Measurements from ENCODE around the gene SDC3.
A peak's percentile ranks its signal among the peaks of the same experiment; 100 is the strongest.
"Not testable (repeated sequence)": the region's sequence is repeated elsewhere in the genome, so short reads cannot be mapped to it uniquely, and the experiment has no call there.

The SDC3 gene, protein sequence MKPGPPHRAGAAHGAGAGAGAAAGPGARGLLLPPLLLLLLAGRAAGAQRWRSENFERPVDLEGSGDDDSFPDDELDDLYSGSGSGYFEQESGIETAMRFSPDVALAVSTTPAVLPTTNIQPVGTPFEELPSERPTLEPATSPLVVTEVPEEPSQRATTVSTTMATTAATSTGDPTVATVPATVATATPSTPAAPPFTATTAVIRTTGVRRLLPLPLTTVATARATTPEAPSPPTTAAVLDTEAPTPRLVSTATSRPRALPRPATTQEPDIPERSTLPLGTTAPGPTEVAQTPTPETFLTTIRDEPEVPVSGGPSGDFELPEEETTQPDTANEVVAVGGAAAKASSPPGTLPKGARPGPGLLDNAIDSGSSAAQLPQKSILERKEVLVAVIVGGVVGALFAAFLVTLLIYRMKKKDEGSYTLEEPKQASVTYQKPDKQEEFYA

DNA sequence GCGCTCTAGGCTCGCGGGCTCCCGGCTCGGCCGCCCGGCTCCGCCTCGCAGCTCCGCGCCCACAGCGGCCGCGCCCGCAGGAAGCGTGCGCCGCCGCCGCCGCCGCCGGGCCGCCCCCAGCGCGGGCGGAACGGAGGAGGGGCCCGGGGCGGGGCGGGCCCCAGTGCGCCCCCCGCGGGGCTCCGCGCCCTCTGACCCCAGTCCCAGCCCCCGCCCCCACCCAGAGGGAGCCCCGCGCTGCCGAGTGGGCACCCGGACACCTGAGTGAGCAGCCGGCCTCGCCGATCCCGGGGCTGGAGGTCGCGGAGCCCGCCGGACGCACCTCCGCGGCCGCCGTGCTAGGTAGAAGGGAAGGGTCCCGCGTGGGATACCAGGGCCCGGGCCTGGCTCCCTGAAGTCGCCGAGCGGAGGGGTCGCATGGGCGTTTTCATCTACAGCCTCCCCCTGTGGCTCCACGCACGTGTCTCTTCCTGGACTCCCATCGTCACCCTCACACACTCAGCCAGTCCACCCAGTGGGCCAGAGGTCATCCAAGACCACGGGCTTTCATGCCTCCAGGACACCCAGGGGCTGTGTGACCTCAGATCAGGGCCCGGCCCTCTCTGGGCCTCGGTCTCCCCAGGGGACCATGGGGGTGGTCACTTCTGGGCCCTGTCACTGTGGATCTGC is at the start of gene SDC3:
TSS of gene SDC3 (minus strand) at position 63 of the 669 bp plus-strand sequence. CDS start 172 bp downstream, outside the sequence.
- no peak for TF ChIP-seq Cebpa-rat (IDR thresholded peaks at IDR 0.05)
- H3K4me1 ChIP-seq, result peaks cover 47 to 89% (median 59%) of the 10 kb centered on the region in 10 experiments
- no peaks in the 10 kb centered on the region for H3K9me3 ChIP-seq (replicated peaks in 1 of 11)
- peak within 1 kb of the TSS; percentile 45 to 99 (median 94) for H3K4me2 ChIP-seq
- peaks cover 39 to 75% (median 72%) of the 10 kb centered on the region in 11 experiments for H3K27me3 ChIP-seq
- peak within 1 kb of the TSS in 9 of 10 experiments; percentile 21 to 86 (median 58); a peak in 15 of 20 replicates for H3K4me3 ChIP-seq
- H4K20me1 ChIP-seq, result peaks cover 27 to 72% (median 41%) of the 10 kb centered on the region in 11 experiments
- H3K9ac ChIP-seq, result peak within 1 kb of the TSS in 5 of 11 experiments; percentile 53 to 91 (median 76); a peak in 10 of 22 replicates
- peaks cover 0 to 7% (median 0%) of the 10 kb centered on the region in 11 experiments; a peak in 1 of 22 replicates for H3K36me3 ChIP-seq
- H3K27ac ChIP-seq, result peak within 1 kb of the TSS in 5 of 11 experiments; percentile 42 to 96 (median 76); a peak in 10 of 22 replicates

DNA sequence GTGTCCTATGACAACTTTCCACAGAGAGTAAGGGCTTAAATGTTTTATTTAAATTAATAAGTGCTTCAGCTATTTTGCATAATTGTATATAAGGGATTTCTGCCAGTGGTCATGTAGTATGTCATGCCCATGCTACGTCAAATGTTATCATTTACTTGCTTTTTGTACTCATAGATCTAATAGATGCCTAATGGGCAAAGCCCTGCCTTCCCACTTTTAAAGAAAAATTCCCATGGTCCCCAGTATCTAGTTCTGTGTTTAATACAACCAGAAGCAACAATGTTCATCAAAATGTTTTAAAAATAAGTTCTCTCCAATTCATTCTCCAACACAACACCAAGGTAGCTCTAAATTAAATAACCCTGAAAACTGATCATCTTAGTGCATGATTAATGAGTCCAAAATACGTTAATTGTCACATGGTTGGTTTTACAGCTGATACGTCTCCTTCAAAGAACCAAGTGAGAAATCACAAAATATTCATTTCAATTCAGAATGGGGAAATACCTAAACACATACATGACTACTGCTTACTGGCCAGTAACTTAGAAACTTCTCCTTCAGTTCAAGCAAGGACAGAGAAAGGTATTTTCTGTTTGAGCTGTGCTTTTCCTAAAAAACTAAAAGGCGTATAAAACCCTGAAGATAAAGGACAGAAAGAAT is 49.1 kb upstream of the SDC3 start:
- Histone ChIP-seq H3K9me3 (replicated peaks in 1 of 11) (no peaks in the 10 kb centered on the region), H3K4me1 (0 out of 20 replicates have a peak, but pooled peaks cover 0 to 4% (median 0%) of the 10 kb centered on the region in 10 experiments), H3K4me3 (no peak overlapping the region), H4K20me1 (peaks cover 93 to 100% (median 100%) of the 10 kb centered on the region in 11 experiments), H3K9ac (no peak overlapping the region), H3K27ac (no peak overlapping the region), H3K4me2 (no peak overlapping the region), H3K36me3 (peaks cover 99 to 100% (median 100%) of the 10 kb centered on the region in 11 experiments), H3K27me3 (no peaks in the 10 kb centered on the region)
- no peak for TF ChIP-seq Cebpa-rat (IDR thresholded peaks at IDR 0.05)

DNA sequence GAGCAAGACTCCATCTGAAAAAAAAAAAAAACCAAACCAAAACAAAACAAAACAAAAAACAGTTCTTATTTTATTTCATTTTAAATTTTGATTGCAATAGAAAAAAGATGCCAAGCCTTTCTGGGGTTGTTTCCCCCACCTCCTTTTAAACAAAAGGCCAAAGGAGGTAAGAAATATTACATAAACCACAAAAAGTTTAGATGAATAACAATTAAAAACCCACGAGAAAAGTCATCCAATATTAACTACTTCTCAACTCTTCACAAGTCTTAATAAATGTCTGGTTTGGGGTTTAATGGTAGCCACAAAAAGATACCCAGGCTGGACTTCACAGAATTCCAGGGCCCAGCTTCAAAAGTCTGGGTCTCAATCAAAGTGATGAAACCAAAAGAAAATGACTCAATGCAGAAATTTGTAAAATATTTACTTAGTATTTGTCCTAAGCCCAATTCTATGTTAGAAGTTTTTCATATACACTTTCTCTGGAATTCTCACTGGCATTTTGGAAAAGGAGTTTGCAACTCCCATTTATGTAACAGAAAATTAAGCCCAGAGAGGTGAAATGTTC is 47.0 kb upstream of the SDC3 start:
- Histone ChIP-seq H4K20me1 (peaks cover 83 to 98% (median 96%) of the 10 kb centered on the region in 11 experiments), H3K9me3 (replicated peaks in 1 of 11) (no peaks in the 10 kb centered on the region), H3K4me2 (no peak overlapping the region), H3K36me3 (peaks cover 97 to 99% (median 98%) of the 10 kb centered on the region in 11 experiments), H3K4me1 (0 out of 20 replicates have a peak, but pooled peaks cover 0 to 4% (median 0%) of the 10 kb centered on the region in 10 experiments), H3K4me3 (no peak overlapping the region), H3K27ac (no peak overlapping the region), H3K27me3 (no peaks in the 10 kb centered on the region), H3K9ac (no peak overlapping the region)
- no peak for TF ChIP-seq Cebpa-rat (IDR thresholded peaks at IDR 0.05)

DNA sequence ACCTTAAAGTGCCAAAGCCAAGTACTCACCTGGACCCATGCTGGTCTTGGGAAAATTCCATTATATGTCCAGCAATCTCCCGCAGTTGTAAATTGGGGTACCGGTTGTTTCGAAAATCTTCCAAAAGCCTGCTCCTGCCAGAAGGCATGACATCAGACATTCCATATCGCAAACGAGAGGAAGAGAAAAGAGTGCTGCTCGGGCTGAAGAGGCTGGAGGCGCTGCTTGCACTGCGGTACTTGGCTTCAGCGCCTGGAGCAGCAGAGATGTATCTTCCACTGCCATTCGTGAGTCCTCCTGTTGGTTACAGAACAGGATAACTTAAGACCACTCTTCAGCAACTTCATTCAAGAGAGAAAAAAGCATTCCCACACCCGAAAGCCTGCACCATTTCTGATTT is 45.1 kb upstream of the SDC3 start:
- TF ChIP-seq Cebpa-rat (IDR thresholded peaks at IDR 0.05), result no peak
- H3K9ac ChIP-seq, result no peak overlapping the region
- no peak overlapping the region for H3K27ac ChIP-seq
- H3K36me3 ChIP-seq, result peaks cover 92 to 98% (median 94%) of the 10 kb centered on the region in 11 experiments
- no peaks in the 10 kb centered on the region for H3K27me3 ChIP-seq
- no peak overlapping the region for H3K4me3 ChIP-seq
- 0 out of 20 replicates have a peak, but pooled peaks cover 0 to 4% (median 0%) of the 10 kb centered on the region in 10 experiments for H3K4me1 ChIP-seq
- H3K4me2 ChIP-seq, result no peak overlapping the region
- H3K9me3 ChIP-seq (replicated peaks in 1 of 11), result no peaks in the 10 kb centered on the region
- H4K20me1 ChIP-seq, result peaks cover 80 to 93% (median 87%) of the 10 kb centered on the region in 11 experiments

DNA sequence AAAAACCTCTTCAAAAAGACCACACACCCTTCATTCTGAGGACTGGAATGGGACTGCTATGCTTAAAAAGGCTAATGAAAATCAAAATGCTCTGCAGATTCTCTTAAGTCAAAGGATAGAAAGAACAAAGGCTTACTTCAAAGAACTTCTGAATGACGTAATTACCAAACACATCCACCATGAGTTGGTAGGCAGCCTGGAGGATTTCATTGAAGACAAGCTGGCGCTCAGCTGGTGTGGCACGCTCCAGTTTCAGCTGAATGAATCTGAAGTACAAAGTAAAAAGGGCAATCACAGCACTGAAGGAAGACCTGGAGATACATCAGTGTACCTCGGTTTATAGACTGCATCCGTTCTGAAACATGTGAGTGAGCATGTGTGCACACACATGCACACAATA is 43.5 kb upstream of the SDC3 start:
- Histone ChIP-seq H3K9ac (no peak overlapping the region), H3K4me3 (no peak overlapping the region), H3K9me3 (replicated peaks in 1 of 11) (no peaks in the 10 kb centered on the region), H3K36me3 (peaks cover 92 to 98% (median 94%) of the 10 kb centered on the region in 11 experiments), H4K20me1 (peaks cover 81 to 93% (median 89%) of the 10 kb centered on the region in 11 experiments), H3K4me1 (no peaks in the 10 kb centered on the region), H3K4me2 (no peak overlapping the region), H3K27ac (no peak overlapping the region), H3K27me3 (no peaks in the 10 kb centered on the region)
- TF ChIP-seq Cebpa-rat (IDR thresholded peaks at IDR 0.05), result no peak

DNA sequence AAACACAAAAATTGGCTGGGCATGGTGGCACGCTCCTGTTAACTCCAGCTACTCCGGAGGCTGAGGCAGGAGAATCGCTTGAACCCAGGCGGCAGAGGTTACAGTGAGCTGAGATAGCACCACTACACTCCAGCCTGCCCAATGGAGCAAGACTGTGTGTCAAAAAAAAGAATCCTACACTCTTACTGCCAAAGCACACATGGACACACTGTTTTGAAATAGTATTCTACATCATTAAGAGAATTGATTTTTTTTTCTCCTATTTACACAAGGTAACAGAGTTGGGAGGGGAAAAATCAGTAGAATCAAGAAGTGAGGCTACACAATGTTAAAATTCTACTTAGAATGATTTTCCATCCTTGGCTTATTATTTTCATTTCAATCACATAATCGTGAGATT is 42.1 kb upstream of the SDC3 start:
- H3K4me3 ChIP-seq, result no peak overlapping the region
- no peaks in the 10 kb centered on the region for H3K9me3 ChIP-seq (replicated peaks in 1 of 11)
- H4K20me1 ChIP-seq, result peaks cover 81 to 93% (median 87%) of the 10 kb centered on the region in 11 experiments
- no peak overlapping the region for H3K4me2 ChIP-seq
- peaks cover 91 to 98% (median 94%) of the 10 kb centered on the region in 11 experiments for H3K36me3 ChIP-seq
- H3K4me1 ChIP-seq, result no peaks in the 10 kb centered on the region
- H3K27me3 ChIP-seq, result no peaks in the 10 kb centered on the region
- H3K27ac ChIP-seq, result no peak overlapping the region
- TF ChIP-seq Cebpa-rat (IDR thresholded peaks at IDR 0.05), result no peak
- no peak overlapping the region for H3K9ac ChIP-seq

DNA sequence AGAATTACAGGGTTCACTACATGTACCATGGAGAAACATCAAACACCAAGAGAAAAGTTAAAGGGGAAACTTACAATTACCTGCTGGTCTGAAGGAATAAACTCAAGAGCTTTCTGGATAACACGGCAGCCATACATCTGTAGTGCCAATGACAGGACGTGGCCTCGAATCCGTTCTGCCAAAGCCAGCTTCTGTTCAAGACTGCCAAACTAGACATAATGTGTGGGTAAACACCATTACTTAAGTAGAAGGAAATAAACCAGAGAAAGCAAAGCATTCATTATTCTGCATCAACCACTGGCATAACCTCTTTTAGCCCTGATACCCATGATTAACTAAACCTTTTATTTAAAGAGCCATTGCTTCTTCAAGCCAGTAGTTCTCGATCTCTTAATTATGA is 41.5 kb upstream of the SDC3 start:
- Histone ChIP-seq H3K9me3 (replicated peaks in 1 of 11) (no peaks in the 10 kb centered on the region), H3K9ac (no peak overlapping the region), H3K4me2 (no peak overlapping the region), H3K4me3 (no peak overlapping the region), H3K36me3 (peaks cover 91 to 98% (median 94%) of the 10 kb centered on the region in 11 experiments), H3K27me3 (no peaks in the 10 kb centered on the region), H3K27ac (no peak overlapping the region), H3K4me1 (no peaks in the 10 kb centered on the region), H4K20me1 (peaks cover 81 to 93% (median 87%) of the 10 kb centered on the region in 11 experiments)
- TF ChIP-seq Cebpa-rat (IDR thresholded peaks at IDR 0.05), result no peak

DNA sequence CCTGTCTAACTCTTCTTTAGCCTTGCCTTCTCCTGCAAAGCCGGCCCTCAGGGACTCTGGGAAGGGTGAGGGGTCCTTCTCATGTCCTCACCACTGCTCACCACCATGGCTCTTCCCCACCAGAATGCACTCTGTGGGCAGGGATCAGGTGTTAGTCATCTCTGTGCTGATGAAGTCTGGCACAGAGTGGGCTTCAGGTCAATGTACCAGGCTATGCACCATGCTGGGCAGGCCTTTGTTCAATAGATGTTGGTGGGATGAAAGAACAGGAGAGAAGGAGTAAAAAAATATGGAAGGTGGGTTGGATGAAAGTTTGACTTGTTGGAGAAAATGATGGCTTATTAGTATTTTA is 40.9 kb upstream of the SDC3 start:
- not testable (repeated sequence) for H3K27ac ChIP-seq; H3K4me1 ChIP-seq; H3K4me3 ChIP-seq; H3K27me3 ChIP-seq; H3K9me3 ChIP-seq (replicated peaks in 1 of 11); H3K9ac ChIP-seq; H3K4me2 ChIP-seq
- peaks cover 80 to 93% (median 86%) of the 10 kb centered on the region in 11 experiments for H4K20me1 ChIP-seq
- peaks cover 91 to 98% (median 94%) of the 10 kb centered on the region in 11 experiments for H3K36me3 ChIP-seq

DNA sequence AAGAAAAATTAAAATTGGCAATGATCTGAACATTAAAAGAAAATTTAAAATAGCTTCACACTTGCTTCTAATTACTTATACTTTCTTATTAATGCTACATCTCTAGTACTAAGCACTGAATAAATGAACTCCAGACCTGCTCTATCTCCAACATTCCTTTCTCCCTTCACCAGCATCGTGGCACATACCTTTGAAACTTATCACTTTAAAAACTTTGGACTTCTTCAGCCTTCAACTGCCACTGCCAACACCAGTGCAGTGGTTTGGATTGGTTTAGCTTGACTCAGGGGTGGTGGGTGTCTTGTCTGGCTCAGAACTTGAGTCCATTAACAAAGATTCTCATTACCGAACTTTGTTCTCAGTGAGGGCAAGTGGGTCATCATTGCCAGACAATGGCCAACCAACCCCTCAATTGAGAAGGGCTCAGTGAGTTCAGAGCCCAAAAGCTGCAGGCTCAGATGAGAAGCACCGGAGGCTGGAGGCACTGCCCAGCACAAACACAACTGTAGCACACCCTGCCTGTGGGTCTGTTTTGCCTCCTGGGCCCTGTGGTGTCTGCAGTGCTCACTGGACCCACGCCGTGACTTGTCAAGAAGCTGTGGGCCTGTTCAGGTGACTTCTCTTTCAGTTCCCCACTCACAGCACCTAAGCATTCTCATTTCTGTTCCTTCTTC is 40.4 kb upstream of the SDC3 start:
- H3K4me3 ChIP-seq; H3K27ac ChIP-seq; H3K9me3 ChIP-seq (replicated peaks in 1 of 11); H3K4me1 ChIP-seq; H3K27me3 ChIP-seq; H3K4me2 ChIP-seq; H3K9ac ChIP-seq: not testable (repeated sequence)
- Histone ChIP-seq H3K36me3 (peaks cover 91 to 98% (median 94%) of the 10 kb centered on the region in 11 experiments), H4K20me1 (peaks cover 75 to 93% (median 86%) of the 10 kb centered on the region in 11 experiments)
